Astrocyte (in vitro differentiated cells and primary cell): ENCODE data around the gene RILPL1.

Experiments
- CTCF ChIP-seq: IDR thresholded peaks from 2 replicates; pipeline ENCODE4 v1.5.1; 2011; ENCODE audit warnings: low read depth, mild to moderate bottlenecking, inconsistent platforms, low read length, moderate library complexity; ENCODE audit not compliant: insufficient read depth
- EZH2 ChIP-seq: IDR thresholded peaks from 2 replicates; pipeline ENCODE4 v1.6.1; 2012; ENCODE audit warnings: mild to moderate bottlenecking, low read length, inconsistent platforms; ENCODE audit not compliant: insufficient read depth

GRCh38 chr12:123580772-123581171, 47.3 kb upstream of the RILPL1 start:
- TF ChIP-seq CTCF, result no peak
- no peak for TF ChIP-seq EZH2
